ENCODE data around the gene PLCD3. TPM values are rescaled to one million over a fixed set of nuclear protein-coding genes. Genes with fewer than 3 reads are reported as not detected.

PLCD3 gene
- total and polyA plus RNA-seq, 2 donors: 0.66 to 9.1 TPM

DNA sequence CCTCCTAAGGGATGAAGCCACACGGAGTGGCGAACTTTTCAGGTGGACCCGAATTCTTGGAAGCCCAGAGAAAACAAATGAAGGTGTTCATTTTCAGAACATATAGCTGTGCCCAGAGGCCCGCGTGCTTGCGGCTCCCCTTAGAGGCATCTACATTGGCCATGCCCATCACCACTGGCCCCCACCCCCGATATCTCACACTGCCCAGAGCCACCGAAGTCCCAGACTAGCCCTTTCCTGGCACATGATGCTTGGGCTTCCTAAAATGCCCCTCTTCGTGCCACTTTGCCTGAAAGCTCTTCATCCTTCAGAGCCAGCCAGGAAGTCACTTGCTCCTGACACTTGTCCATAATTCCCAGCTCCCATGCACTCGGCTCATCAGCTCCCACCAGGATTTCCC, 13.9 kb upstream of the PLCD3 start:
- Histone ChIP-seq H3K27ac (ENCODE audit: low read depth in 1 of 2, low read length in 1 of 2) (no peak overlapping the region), H3K9me3 (ENCODE audit: control insufficient read depth in 2 of 2, insufficient read depth in 1 of 2, low read length in 1 of 2) (no peaks in the 10 kb centered on the region), H3K27me3 (ENCODE audit: control insufficient read depth in 2 of 2, insufficient read depth in 1 of 2, low read length in 1 of 2) (peaks cover 0 to 36% of the 10 kb centered on the region in 2 donors), H3K4me1 (ENCODE audit: control insufficient read depth in 2 of 2, insufficient read depth in 2 of 2, low read length in 2 of 2) (peaks cover 27 to 45% of the 10 kb centered on the region in 2 donors), H3K4me3 (ENCODE audit: low read length in 2 of 2) (no peak overlapping the region), H3K36me3 (ENCODE audit: control insufficient read depth in 2 of 2, insufficient read depth in 2 of 2, low read length in 1 of 2) (no peaks in the 10 kb centered on the region)
- DNase-seq (ENCODE audit: low read depth in 6 of 9, low spot score in 9 of 9): no peak
- 97% methylated on average over 10 of the region's 10 CpGs for WGBS

DNA sequence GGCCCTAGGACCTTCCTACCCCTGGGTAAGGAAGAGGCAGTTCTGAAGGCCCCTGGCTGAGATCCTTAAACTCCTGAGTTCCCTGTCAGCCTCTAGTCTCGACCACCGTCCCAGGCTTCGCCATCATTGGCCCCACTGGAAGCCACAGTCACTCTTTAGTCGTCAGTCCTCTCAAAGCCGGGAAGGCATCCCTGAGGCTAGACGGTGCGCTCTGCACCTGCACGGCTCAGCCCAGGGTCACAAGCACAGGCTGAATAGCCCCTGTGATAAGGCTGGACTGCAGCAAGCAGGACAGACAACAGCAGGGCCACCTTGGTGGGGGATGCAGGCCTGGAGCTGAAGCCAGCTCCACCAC, 12.7 kb upstream of the PLCD3 start:
- Histone ChIP-seq H3K27me3 (ENCODE audit: control insufficient read depth in 2 of 2, insufficient read depth in 1 of 2, low read length in 1 of 2) (peaks cover 0 to 36% of the 10 kb centered on the region in 2 donors), H3K4me3 (ENCODE audit: low read length in 2 of 2) (no peak overlapping the region), H3K9me3 (ENCODE audit: control insufficient read depth in 2 of 2, insufficient read depth in 1 of 2, low read length in 1 of 2) (no peaks in the 10 kb centered on the region), H3K4me1 (ENCODE audit: control insufficient read depth in 2 of 2, insufficient read depth in 2 of 2, low read length in 2 of 2) (peaks cover 22 to 38% of the 10 kb centered on the region in 2 donors), H3K36me3 (ENCODE audit: control insufficient read depth in 2 of 2, insufficient read depth in 2 of 2, low read length in 1 of 2) (no peaks in the 10 kb centered on the region), H3K27ac (ENCODE audit: low read depth in 1 of 2, low read length in 1 of 2) (peak overlapping the region in 1 of 2 donors; percentile 80)
- DNase-seq (ENCODE audit: low read depth in 6 of 9, low spot score in 9 of 9): no peak
- WGBS: 91% methylated on average over 8 of the region's 8 CpGs

DNA sequence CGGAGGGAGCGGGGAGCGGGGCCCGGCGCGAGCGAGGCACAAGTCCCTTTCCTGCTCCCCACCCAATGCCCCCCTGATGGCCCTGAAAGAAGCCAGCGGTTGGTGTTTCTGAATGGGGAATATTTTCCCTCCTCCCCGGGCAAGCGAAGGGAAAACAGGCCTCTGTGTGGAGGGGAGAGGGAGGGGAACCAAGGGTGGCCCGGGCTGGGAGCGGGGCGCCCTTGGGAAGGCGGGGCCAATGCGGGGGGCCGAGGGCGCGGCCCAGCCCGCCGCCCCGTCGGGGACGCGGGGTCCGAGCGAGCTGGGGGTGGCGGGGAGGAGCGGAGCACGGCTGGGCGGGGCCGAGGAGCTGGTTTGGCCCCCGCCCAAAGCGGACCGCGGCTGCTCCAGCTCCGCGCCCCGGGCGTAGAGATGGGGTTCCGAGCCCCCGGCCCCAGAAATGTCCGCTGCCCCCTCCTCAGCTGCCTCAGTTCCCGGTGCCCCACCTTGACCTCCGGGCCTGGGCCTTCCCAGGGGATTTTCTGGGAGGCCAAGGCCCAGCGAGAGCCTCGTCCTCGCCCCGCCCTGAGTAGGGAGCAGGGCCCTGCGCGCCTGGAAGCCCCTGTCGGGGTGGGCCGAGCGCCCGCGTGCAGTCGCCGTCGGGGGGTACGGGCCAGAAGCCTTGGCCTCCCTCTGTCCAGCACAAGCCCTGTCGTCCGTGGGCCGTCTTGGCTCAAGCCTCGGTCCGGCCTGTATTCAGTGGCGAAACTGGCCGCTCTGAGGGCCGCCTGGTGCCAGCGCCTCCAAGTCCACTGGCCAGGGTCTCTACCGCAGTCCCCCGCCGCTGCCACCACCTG, 12.1 kb upstream of the PLCD3 start:
- no peaks in the 10 kb centered on the region for H3K36me3 ChIP-seq (ENCODE audit: control insufficient read depth in 2 of 2, insufficient read depth in 2 of 2, low read length in 1 of 2)
- WGBS: 26% methylated on average over 71 of the region's 71 CpGs

GRCh38 chr17:45143767-45144198, 11.5 kb upstream of the PLCD3 start:
- Histone ChIP-seq H3K27me3 (ENCODE audit: control insufficient read depth in 2 of 2, insufficient read depth in 1 of 2, low read length in 1 of 2) (peaks cover 2 to 39% of the 10 kb centered on the region in 2 donors), H3K4me3 (ENCODE audit: low read length in 2 of 2) (peak overlapping the region; percentile 41 to 54), H3K27ac (ENCODE audit: low read depth in 1 of 2, low read length in 1 of 2) (peak overlapping the region; percentile 58 to 80), H3K36me3 (ENCODE audit: control insufficient read depth in 2 of 2, insufficient read depth in 2 of 2, low read length in 1 of 2) (no peaks in the 10 kb centered on the region), H3K9me3 (ENCODE audit: control insufficient read depth in 2 of 2, insufficient read depth in 1 of 2, low read length in 1 of 2) (no peaks in the 10 kb centered on the region), H3K4me1 (ENCODE audit: control insufficient read depth in 2 of 2, insufficient read depth in 2 of 2, low read length in 2 of 2) (peaks cover 22 to 35% of the 10 kb centered on the region in 2 donors)
- peak in 3 of 9 donors; percentile 32 to 66 (median 40) for DNase-seq (ENCODE audit: low read depth in 6 of 9, low spot score in 9 of 9)
- WGBS: 4% methylated on average over 21 of the region's 21 CpGs

More for the DNA sequence above, 12.1 kb upstream of the PLCD3 start:
- H3K4me1 ChIP-seq (ENCODE audit: control insufficient read depth in 2 of 2, insufficient read depth in 2 of 2, low read length in 2 of 2): peaks cover 22 to 38% of the 10 kb centered on the region in 2 donors
- peak overlapping the region; percentile 41 to 54 for H3K4me3 ChIP-seq (ENCODE audit: low read length in 2 of 2)
- no peak for DNase-seq (ENCODE audit: low read depth in 6 of 9, low spot score in 9 of 9)
- H3K9me3 ChIP-seq (ENCODE audit: control insufficient read depth in 2 of 2, insufficient read depth in 1 of 2, low read length in 1 of 2): no peaks in the 10 kb centered on the region
- H3K27ac ChIP-seq (ENCODE audit: low read depth in 1 of 2, low read length in 1 of 2): peak overlapping the region; percentile 58 to 80
- H3K27me3 ChIP-seq (ENCODE audit: control insufficient read depth in 2 of 2, insufficient read depth in 1 of 2, low read length in 1 of 2): peaks cover 0 to 37% of the 10 kb centered on the region in 2 donors

- 94% methylated on average over 13 of the region's 13 CpGs for WGBS
- peaks cover 22 to 32% of the 10 kb centered on the region in 2 donors for H3K4me1 ChIP-seq (ENCODE audit: control insufficient read depth in 2 of 2, insufficient read depth in 2 of 2, low read length in 2 of 2)
- no peaks in the 10 kb centered on the region for H3K9me3 ChIP-seq (ENCODE audit: control insufficient read depth in 2 of 2, insufficient read depth in 1 of 2, low read length in 1 of 2)
- DNase-seq (ENCODE audit: low read depth in 6 of 9, low spot score in 9 of 9): no peak
- no peak overlapping the region for H3K4me3 ChIP-seq (ENCODE audit: low read length in 2 of 2)
- peak overlapping the region in 1 of 2 donors; percentile 53 for H3K27ac ChIP-seq (ENCODE audit: low read depth in 1 of 2, low read length in 1 of 2)
- no peaks in the 10 kb centered on the region for H3K36me3 ChIP-seq (ENCODE audit: control insufficient read depth in 2 of 2, insufficient read depth in 2 of 2, low read length in 1 of 2)
- H3K27me3 ChIP-seq (ENCODE audit: control insufficient read depth in 2 of 2, insufficient read depth in 1 of 2, low read length in 1 of 2): peaks cover 3 to 39% of the 10 kb centered on the region in 2 donors
These were observed 10.9 kb upstream of the PLCD3 start for GRCh38 chr17:45143094-45143670.

GRCh38 chr17:45139533-45139920, 7.2 kb upstream of the PLCD3 start:
- 94% methylated on average over 4 of the region's 4 CpGs for WGBS
- H3K27ac ChIP-seq (ENCODE audit: low read depth in 1 of 2, low read length in 1 of 2): no peak overlapping the region
- H3K4me1 ChIP-seq (ENCODE audit: control insufficient read depth in 2 of 2, insufficient read depth in 2 of 2, low read length in 2 of 2): peaks cover 10 to 34% of the 10 kb centered on the region in 2 donors
- H3K27me3 ChIP-seq (ENCODE audit: control insufficient read depth in 2 of 2, insufficient read depth in 1 of 2, low read length in 1 of 2): peaks cover 3 to 28% of the 10 kb centered on the region in 2 donors
- no peak for DNase-seq (ENCODE audit: low read depth in 6 of 9, low spot score in 9 of 9)
- H3K4me3 ChIP-seq (ENCODE audit: low read length in 2 of 2): no peak overlapping the region
- H3K36me3 ChIP-seq (ENCODE audit: control insufficient read depth in 2 of 2, insufficient read depth in 2 of 2, low read length in 1 of 2): no peaks in the 10 kb centered on the region
- peaks cover 0 to 7% of the 10 kb centered on the region in 2 donors for H3K9me3 ChIP-seq (ENCODE audit: control insufficient read depth in 2 of 2, insufficient read depth in 1 of 2, low read length in 1 of 2)

GRCh38 chr17:45138911-45139532, 6.7 kb upstream of the PLCD3 start:
- 96% methylated on average over 14 of the region's 14 CpGs for WGBS
- DNase-seq (ENCODE audit: low read depth in 6 of 9, low spot score in 9 of 9): no peak
- Histone ChIP-seq H3K9me3 (ENCODE audit: control insufficient read depth in 2 of 2, insufficient read depth in 1 of 2, low read length in 1 of 2) (peaks cover 0 to 7% of the 10 kb centered on the region in 2 donors), H3K4me3 (ENCODE audit: low read length in 2 of 2) (no peak overlapping the region), H3K27me3 (ENCODE audit: control insufficient read depth in 2 of 2, insufficient read depth in 1 of 2, low read length in 1 of 2) (peaks cover 3 to 24% of the 10 kb centered on the region in 2 donors), H3K36me3 (ENCODE audit: control insufficient read depth in 2 of 2, insufficient read depth in 2 of 2, low read length in 1 of 2) (no peaks in the 10 kb centered on the region), H3K27ac (ENCODE audit: low read depth in 1 of 2, low read length in 1 of 2) (no peak overlapping the region), H3K4me1 (ENCODE audit: control insufficient read depth in 2 of 2, insufficient read depth in 2 of 2, low read length in 2 of 2) (peaks cover 5 to 31% of the 10 kb centered on the region in 2 donors)

- H3K4me3 ChIP-seq (ENCODE audit: low read length in 2 of 2): no peak overlapping the region
- WGBS: 94% methylated on average over 11 of the region's 11 CpGs
- H3K27ac ChIP-seq (ENCODE audit: low read depth in 1 of 2, low read length in 1 of 2): no peak overlapping the region
- H3K9me3 ChIP-seq (ENCODE audit: control insufficient read depth in 2 of 2, insufficient read depth in 1 of 2, low read length in 1 of 2): peaks cover 0 to 10% of the 10 kb centered on the region in 2 donors
- peaks cover 3 to 17% of the 10 kb centered on the region in 2 donors for H3K27me3 ChIP-seq (ENCODE audit: control insufficient read depth in 2 of 2, insufficient read depth in 1 of 2, low read length in 1 of 2)
- H3K36me3 ChIP-seq (ENCODE audit: control insufficient read depth in 2 of 2, insufficient read depth in 2 of 2, low read length in 1 of 2): no peaks in the 10 kb centered on the region
- DNase-seq (ENCODE audit: low read depth in 6 of 9, low spot score in 9 of 9): no peak
- H3K4me1 ChIP-seq (ENCODE audit: control insufficient read depth in 2 of 2, insufficient read depth in 2 of 2, low read length in 2 of 2): peaks cover 4 to 26% of the 10 kb centered on the region in 2 donors
These were observed 5.4 kb upstream of the PLCD3 start for GRCh38 chr17:45137561-45138305.
